ENCODE results near the gene CCDC185. TPM values are rescaled to one million over a fixed set of nuclear protein-coding genes. Genes with fewer than 3 reads are reported as not detected.

CCDC185 gene
- polyA plus RNA-seq, 1 donor from 2014 or later, result not detected

DNA sequence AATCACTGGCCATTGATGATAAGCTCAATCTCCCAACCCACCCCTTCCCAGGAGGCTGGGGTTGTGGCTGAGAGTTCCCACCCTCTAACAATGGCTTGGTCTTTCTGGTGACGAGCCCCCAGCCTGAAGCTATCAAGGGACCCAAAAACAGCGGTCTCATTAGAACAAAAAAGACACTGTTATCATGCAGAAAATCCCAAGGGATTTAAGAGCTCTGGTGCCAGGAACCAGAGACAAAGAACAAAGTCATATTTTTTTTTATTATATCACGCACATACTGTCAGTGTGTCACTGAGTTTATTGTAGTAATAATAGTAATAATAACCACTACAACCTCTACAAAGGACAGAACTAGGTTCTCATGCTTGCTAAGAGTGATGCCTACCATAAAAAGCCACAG, 43.9 kb downstream of the CCDC185 start:
- no peaks in the 10 kb centered on the region for H3K27me3 Mint-ChIP-seq
- no peak overlapping the region for H3K27ac Mint-ChIP-seq
- no peaks in the 10 kb centered on the region for H3K4me1 Mint-ChIP-seq
- peaks cover 0 to 4% (median 2%) of the 10 kb centered on the region in 3 donors for H3K9me3 Mint-ChIP-seq
- no peak overlapping the region for H3K4me3 Mint-ChIP-seq
- no peaks in the 10 kb centered on the region for H3K36me3 Mint-ChIP-seq

DNA sequence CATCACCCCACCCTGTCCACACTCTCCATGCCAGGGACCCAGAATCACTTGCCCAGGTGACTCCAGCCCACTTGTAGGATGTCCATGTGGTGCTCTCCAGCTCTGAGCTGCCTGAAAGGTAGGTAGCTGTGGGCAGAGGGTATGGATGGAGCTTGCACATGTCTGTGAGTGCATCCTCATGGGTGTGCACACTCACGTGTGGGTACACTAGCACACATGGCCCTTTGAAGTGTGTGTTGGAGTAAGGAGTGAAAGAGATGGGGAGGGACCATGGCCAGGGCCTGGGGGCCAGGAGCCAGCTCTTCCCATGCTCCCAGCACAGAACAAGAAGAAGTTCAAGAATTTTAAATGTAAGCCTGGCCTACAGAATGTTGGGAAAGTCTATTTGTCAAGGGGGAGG, 50.2 kb downstream of the CCDC185 start:
- Mint-ChIP-seq H3K4me1 (no peaks in the 10 kb centered on the region), H3K4me3 (no peak overlapping the region), H3K36me3 (peaks cover 1% of the 10 kb centered on the region), H3K9me3 (peaks cover 5 to 8% (median 8%) of the 10 kb centered on the region in 3 donors), H3K27me3 (peaks cover 6% of the 10 kb centered on the region), H3K27ac (no peak overlapping the region)

DNA sequence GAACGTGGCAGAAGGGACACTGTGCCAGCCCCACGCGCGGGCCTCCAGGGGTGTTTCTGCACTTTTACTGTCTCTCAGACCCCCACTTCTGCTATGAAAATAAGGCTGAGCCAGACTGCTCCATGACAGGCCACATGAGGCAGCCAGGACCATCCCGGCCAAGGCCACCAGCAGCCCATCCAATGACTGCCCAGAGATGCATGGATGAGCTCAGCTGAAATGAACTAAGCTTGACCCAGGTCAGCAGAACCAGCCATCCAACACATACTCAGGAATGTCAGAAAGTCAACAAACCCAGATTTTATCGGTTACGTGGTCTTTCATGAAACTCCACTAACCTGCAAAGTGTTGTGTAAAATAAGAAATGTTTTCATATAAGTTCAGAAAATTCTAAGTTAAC, 51.2 kb downstream of the CCDC185 start:
- Mint-ChIP-seq H3K27ac (no peak overlapping the region), H3K36me3 (peaks cover 1% of the 10 kb centered on the region), H3K4me3 (peak overlapping the region in 1 of 4 donors; percentile 17), H3K27me3 (peaks cover 6% of the 10 kb centered on the region), H3K4me1 (no peaks in the 10 kb centered on the region), H3K9me3 (peaks cover 5 to 8% (median 8%) of the 10 kb centered on the region in 3 donors)

Other genes starting within 250 kb of the CCDC185 start
- 0.29 TPM for gene SUSD4, start 29.2 kb upstream of the CCDC185 start, polyA plus RNA-seq

Measured in IgD-negative memory B cell (primary cell).